HepG2 (cell line): Measurements from ENCODE around the gene GON4L. TPM values are rescaled to one million over a fixed set of nuclear protein-coding genes. Genes with fewer than 3 reads are reported as not detected.

Source experiments
- ATAC-seq: fragments of 200-7000 bp; cut with Tn5 transposase; 3 replicates; pipeline ENCODE4 v1.9.1; 2020; ENCODE audit warnings: mild to moderate bottlenecking, moderate library complexity
- BruUV-seq: library from RNA; stranded (reverse); fragments of 400-500 nt; replicated peaks from 2 replicates; lab custom pipeline; 2021; lab: Mats Ljungman, UMichigan
- CTCF ChIA-PET: fragments of 300-600 bp; formaldehyde crosslinking; extraction: SDS; loops from one replicate; lab custom pipeline; 2021; ENCODE audit warnings: low total read pairs, inconsistent platforms, low intra/inter-chr PET ratio; lab: Yijun Ruan, JAX
- POLR2A ChIA-PET: fragments of 350-600 bp; sonication (Branson Sonifier 250); formaldehyde crosslinking; loops from one replicate; lab custom pipeline; 2020; ENCODE audit warnings: antibody characterized with exemption, inconsistent platforms; lab: Yijun Ruan, JAX
- DNase-seq: peaks from one replicate; pipeline ENCODE4 v3.0.0-alpha.2; 2015; ENCODE audit warnings: low spot score
- FAIRE-seq: peaks from 3 replicates; lab custom pipeline; 2011; peaks lifted over from hg19 to GRCh38; lab: Jason Lieb, UNC
- H2AFZ ChIP-seq: one replicate; pipeline ENCODE4 v1.6.1; 2011; ENCODE audit warnings: low read length, inconsistent platforms
- H3K27ac ChIP-seq: fragments of 300-600 bp; 3 replicates; pipeline ENCODE4 v1.8.0; 2011; ENCODE audit warnings: mixed run types, mild to moderate bottlenecking, mixed read lengths, low read length, inconsistent platforms; ENCODE audit not compliant: insufficient read depth; ENCODE audit errors: extremely low read length
- H3K27me3 ChIP-seq, 2 experiments: fragments of 200-600 bp in 1 of 2; 2 replicates in 1 of 2; 3 replicates in 1 of 2; pipeline versions ENCODE4 v1.6.0 to v1.8.0; 2011; ENCODE audit warnings: low read length in 2 of 2, mild to moderate bottlenecking in 2 of 2, moderate library complexity in 2 of 2, inconsistent platforms in 1 of 2; ENCODE audit not compliant: insufficient read depth in 2 of 2, control insufficient read depth in 1 of 2
- H3K36me3 ChIP-seq, 2 experiments: fragments of 200-600 bp in 1 of 2; replicated peaks in 1 of 2; 2 replicates in 1 of 2; 3 replicates in 1 of 2; pipeline versions ENCODE4 v1.5.1 to v1.8.0; 2011; ENCODE audit warnings: low read length in 2 of 2, inconsistent platforms in 1 of 2; ENCODE audit not compliant: insufficient read depth in 2 of 2, control insufficient read depth in 1 of 2
- H3K4me1 ChIP-seq: 2 replicates; pipeline ENCODE4 v1.5.1; 2012; ENCODE audit warnings: low read length, inconsistent platforms; ENCODE audit not compliant: insufficient read depth
- H3K4me2 ChIP-seq: 2 replicates; pipeline ENCODE4 v1.6.0; 2011; ENCODE audit warnings: low read depth, low read length, inconsistent platforms
- H3K4me3 ChIP-seq, 3 experiments: fragments of 200-600 bp in 1 of 3; sonication (generic), shearing (Covaris generic) in 1 of 3; replicated peaks in 1 of 3; 2 replicates each; pipeline ENCODE4 v1.5.1; 2011 to 2016; ENCODE audit warnings: low read length in 3 of 3, inconsistent platforms in 2 of 3, low read depth in 2 of 3, mild to moderate bottlenecking in 2 of 3, control low read depth in 1 of 3, mixed read lengths in 1 of 3; ENCODE audit not compliant: insufficient read depth in 1 of 3
- H3K79me2 ChIP-seq: one replicate; pipeline ENCODE4 v1.6.1; 2011; ENCODE audit warnings: low read length, inconsistent platforms; ENCODE audit not compliant: insufficient read depth
- H3K9ac ChIP-seq: 2 replicates; pipeline ENCODE4 v1.6.0; 2011; ENCODE audit warnings: mild to moderate bottlenecking, low read depth, low read length, inconsistent platforms; ENCODE audit not compliant: insufficient read depth
- H3K9me3 ChIP-seq: 2 replicates; pipeline ENCODE4 v1.5.1; 2012; ENCODE audit warnings: mild to moderate bottlenecking, low read length
- H4K20me1 ChIP-seq: 2 replicates; pipeline ENCODE4 v1.6.0; 2011; ENCODE audit warnings: inconsistent platforms, mild to moderate bottlenecking, low read length, moderate library complexity; ENCODE audit not compliant: insufficient read depth
- GATAD2A ChIP-seq: IDR thresholded peaks from 2 replicates; pipeline ENCODE4 v1.6.1; 2016
- GTF3A ChIP-seq: sonication (generic); formaldehyde crosslinking; conservative IDR thresholded peaks from 2 replicates; pipeline ENCODE4 v1.4.0; 2020; ENCODE audit warnings: mild to moderate bottlenecking, missing genetic modification reagents
- HHEX ChIP-seq: IDR thresholded peaks from 2 replicates; pipeline ENCODE4 v1.6.1; 2016; ENCODE audit warnings: control low read depth
- KAT2B ChIP-seq: fragments of 150-350 bp; IDR thresholded peaks from 2 replicates; pipeline ENCODE4 v1.6.1; 2014; ENCODE audit warnings: low read depth, low read length, borderline replicate concordance
- KAT8 ChIP-seq: IDR thresholded peaks from 2 replicates; pipeline ENCODE4 v1.6.1; 2016; ENCODE audit warnings: missing genetic modification reagents, missing compliant biosample characterization
- KDM5A ChIP-seq: fragments of 200-600 bp; sonication (generic); IDR thresholded peaks from 2 replicates; pipeline ENCODE4 v1.7.0; 2018; ENCODE audit warnings: antibody characterized with exemption, mild to moderate bottlenecking, low read length, borderline replicate concordance
- LCORL ChIP-seq, 2 experiments: fragments of 450-650 bp in 1 of 2; sonication (generic) in 1 of 2; formaldehyde crosslinking in 1 of 2; IDR thresholded peaks; 2 replicates each; pipeline versions ENCODE4 v1.5.0 to v1.6.1; 2017 to 2020; ENCODE audit warnings: antibody characterized with exemption in 1 of 2, missing genetic modification reagents in 1 of 2
- MLX ChIP-seq: IDR thresholded peaks from 2 replicates; pipeline ENCODE4 v1.6.1; 2016
- MTA3 ChIP-seq: sonication (generic); formaldehyde crosslinking; IDR thresholded peaks from 2 replicates; pipeline ENCODE4 v1.4.0; 2020; ENCODE audit warnings: missing genetic modification reagents
- NR2F2 ChIP-seq: IDR thresholded peaks from 2 replicates; pipeline ENCODE4 v1.6.1; 2012; ENCODE audit warnings: low read depth, inconsistent platforms, borderline replicate concordance
- PCBP2 ChIP-seq: fragments of 200-400 bp; formaldehyde crosslinking; optimal IDR thresholded peaks from 2 replicates; pipeline ENCODE3; 2018; ENCODE audit warnings: low read length, low read depth; ENCODE audit not compliant: poor library complexity, severe bottlenecking
- RXRB ChIP-seq: IDR thresholded peaks from 2 replicates; pipeline ENCODE4 v1.6.1; 2016; ENCODE audit warnings: borderline replicate concordance, missing genetic modification reagents, missing compliant biosample characterization
- SAFB2 ChIP-seq: sonication (generic); formaldehyde crosslinking; IDR thresholded peaks from 2 replicates; pipeline ENCODE4 v1.5.1; 2020; ENCODE audit warnings: missing genetic modification reagents, low read depth, mild to moderate bottlenecking, borderline replicate concordance
- SATB2 ChIP-seq: sonication (generic); formaldehyde crosslinking; IDR thresholded peaks from 2 replicates; pipeline ENCODE4 v1.5.0; 2020; ENCODE audit warnings: missing genetic modification reagents
- ZBTB20 ChIP-seq: sonication (generic); formaldehyde crosslinking; IDR thresholded peaks from 2 replicates; pipeline ENCODE4 v1.8.1; 2023; ENCODE audit warnings: missing genetic modification reagents, low read depth, mild to moderate bottlenecking, borderline replicate concordance
- ZNF275 ChIP-seq: sonication (generic); formaldehyde crosslinking; IDR thresholded peaks from 2 replicates; pipeline ENCODE4 v1.8.0; 2022; ENCODE audit warnings: missing genetic modification reagents, mild to moderate bottlenecking, inconsistent platforms, borderline replicate concordance
- ZNF629 ChIP-seq: sonication (generic); formaldehyde crosslinking; conservative IDR thresholded peaks from 2 replicates; pipeline ENCODE4 v1.5.0; 2020; ENCODE audit warnings: missing genetic modification reagents
- WGBS: methylation state at CpG from one replicate; pipeline ENCODE4 v1.1.6; 2017; ENCODE audit warnings: low lambda C conversion rate; 5-methylcytosine and 5-hydroxymethylcytosine counted together
- in situ Hi-C: cut with HindIII; loops from 2 replicates; pipeline ENCODE4 v1.10.0; 2017; ENCODE audit warnings: low pct_unique_long_range_greater_than_20kb; ENCODE audit not compliant: extremely low pct_ligation_motif_present
- intact Hi-C: fragments of 100-400 bp; cut with micrococcal nuclease; formaldehyde crosslinking; loops from one replicate; pipeline ENCODE4 v1.10.0; 2022; ENCODE audit not compliant: unreplicated experiment
- polyA plus RNA-seq, 8 experiments: library from polyadenylated mRNA; depleted of rRNA in 3 of 8; stranded (reverse) in 7 of 8; unstranded in 1 of 8; fragments of >200 nt; fragmentation: Illumina TruSeq in 4 of 8; extraction: Trizol in 4 of 8; gene quantifications; 2 replicates each; pipeline versions ENCODE4 v1.2.1 to v1.2.3, GENCODE V29; 2011 to 2016; ENCODE audit warnings: low read depth in 4 of 8, missing spikeins in 1 of 8, mixed read lengths in 1 of 8; ENCODE audit not compliant: insufficient read depth in 1 of 8
- total RNA-seq, 5 experiments: library from RNA; depleted of rRNA; stranded (reverse); fragments of >200 nt; fragmentation: Illumina TruSeq; extraction: Trizol; gene quantifications; 2 replicates each; pipeline ENCODE4 v1.2.3, GENCODE V29; 2016; ENCODE audit warnings: low read depth in 1 of 5

The GON4L gene
- total and polyA plus RNA-seq, 2 of the 13 experiments (the other 11 are each of a cell fraction or from before 2014, with no cell fraction given), result 14.6 to 19.6 TPM

GRCh38 chr1:155860970-155861510 lies 4.0 kb upstream of the GON4L start:
- peak overlapping the region; percentile 80 for H2AFZ ChIP-seq
- POLR2A ChIA-PET, result no interaction called here
- ATAC-seq (no peak), DNase-seq (no peak), FAIRE-seq (no peak)
- peak overlapping the region; percentile 65 for H3K4me2 ChIP-seq
- H3K4me1 ChIP-seq, result peaks cover 16% of the 10 kb centered on the region
- H3K27ac ChIP-seq, result no peak overlapping the region
- intact Hi-C loops (no loop called here), in situ Hi-C loops (no loop called here)
- 39% methylated on average over 2 of the region's 2 CpGs for WGBS
- H3K36me3 ChIP-seq, result no peaks in the 10 kb centered on the region
- no peaks in the 10 kb centered on the region for H3K27me3 ChIP-seq
- no peak for TF ChIP-seq KAT8 (CRISPR knock-in tag)
- TF ChIP-seq LCORL (IDR thresholded peaks at IDR 0.05), result no peak
- TF ChIP-seq LCORL (CRISPR knock-in tag; IDR thresholded peaks at IDR 0.05), result no peak
- no peak for TF ChIP-seq GATAD2A (CRISPR knock-in tag)
- TF ChIP-seq HHEX (CRISPR knock-in tag), result no peak
- no peak for TF ChIP-seq ZNF275
- TF ChIP-seq ZNF629 (CRISPR knock-in tag), result no peak
- no peak for TF ChIP-seq MTA3
- no peak for TF ChIP-seq RXRB (CRISPR knock-in tag)
- TF ChIP-seq GTF3A, result no peak
- no peak for TF ChIP-seq MLX (CRISPR knock-in tag)
- no peak for TF ChIP-seq PCBP2
- TF ChIP-seq KAT2B, result no peak
- no peak for TF ChIP-seq NR2F2
- no peak for TF ChIP-seq SAFB2 (CRISPR knock-in tag)
- no peak for TF ChIP-seq KDM5A
- TF ChIP-seq SATB2 (CRISPR knock-in tag), result no peak
- no peak for TF ChIP-seq ZBTB20 (CRISPR knock-in tag)
- H4K20me1 ChIP-seq, result no peaks in the 10 kb centered on the region
- peak overlapping the region in 2 of 3 experiments; percentile 38 to 61; a peak in 2 of 6 replicates for H3K4me3 ChIP-seq
- H3K79me2 ChIP-seq, result peaks cover 10% of the 10 kb centered on the region
- H3K9ac ChIP-seq, result peak overlapping the region; percentile 55; the same call in 1 of the 2 replicates
- H3K9me3 ChIP-seq, result no peaks in the 10 kb centered on the region
- CTCF ChIA-PET, result no interaction called here
- BruUV-seq, result no TSS peak
